ENCODE data around the gene YWHAG.
"Not testable (repeated sequence)": the region's sequence is repeated elsewhere in the genome, so short reads cannot be mapped to it uniquely, and the experiment has no call there.

Gene YWHAG

DNA sequence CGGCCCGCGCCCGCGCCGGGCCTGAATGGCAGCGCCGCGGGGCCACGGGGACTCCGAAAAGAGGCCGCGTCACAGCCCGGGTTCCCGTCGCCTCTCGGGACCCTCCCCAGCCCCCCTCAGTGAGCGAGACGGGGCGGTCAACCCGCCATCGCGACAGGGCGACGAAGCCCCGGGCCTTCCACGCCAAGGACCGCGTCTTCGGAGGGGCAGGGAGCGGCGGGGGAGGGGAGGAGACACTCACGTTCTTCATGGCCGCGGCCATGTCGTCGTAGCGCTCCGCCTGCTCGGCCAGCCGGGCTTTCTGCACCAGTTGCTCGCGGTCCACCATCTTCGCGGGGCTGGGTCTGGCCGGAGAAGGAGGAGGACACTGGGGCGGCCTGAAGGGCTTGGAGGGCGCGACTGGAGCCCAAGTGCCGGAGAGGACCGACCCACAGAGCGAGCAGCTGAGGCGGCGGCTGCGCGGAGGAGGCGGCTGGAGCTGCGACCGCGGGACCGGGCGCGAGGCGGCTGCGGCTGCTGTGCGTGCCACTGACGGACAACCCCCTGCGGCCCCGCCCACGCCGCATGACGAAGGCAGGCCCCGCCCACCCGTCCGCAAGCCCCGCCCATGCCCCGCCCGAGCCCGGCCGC, at the start of gene YWHAG:
Gene YWHAG (minus strand): TSS at position 511 of the 630 bp plus-strand sequence. CDS start 183 bp downstream, at position 328.
- H3K36me3 Mint-ChIP-seq (ENCODE audit: low read depth) = peaks cover 27% of the 10 kb centered on the region
- no peaks in the 10 kb centered on the region for H3K9me3 Mint-ChIP-seq
- peak within 1 kb of the TSS; percentile 98 for H3K4me3 Mint-ChIP-seq
- peak within 1 kb of the TSS; percentile 98 for H3K27ac Mint-ChIP-seq
- H3K27me3 Mint-ChIP-seq (ENCODE audit: low read depth) = no peaks in the 10 kb centered on the region
- H3K4me1 Mint-ChIP-seq (ENCODE audit: low read depth) = peaks cover 35% of the 10 kb centered on the region

DNA sequence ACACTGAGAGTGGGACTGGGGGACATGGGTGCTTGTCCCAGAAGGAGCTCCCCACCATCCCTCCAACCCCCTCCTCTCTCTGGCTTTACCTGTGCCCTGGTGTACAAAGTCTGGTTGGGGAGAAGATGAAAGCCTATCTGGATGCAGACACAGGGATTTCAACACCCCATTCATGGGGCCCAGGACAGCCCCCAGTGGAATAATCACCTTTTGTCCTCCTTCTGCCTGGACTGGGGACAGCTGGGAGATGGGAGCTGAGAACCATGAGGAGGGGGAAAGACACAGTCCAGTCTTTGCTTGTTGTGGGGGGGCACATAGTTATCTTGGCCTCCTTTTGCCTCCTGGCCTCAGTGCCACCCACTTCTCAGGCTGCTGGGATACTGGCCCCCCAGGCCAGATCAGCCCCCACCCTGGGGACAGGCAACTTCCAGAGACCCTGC, 49.4 kb upstream of the YWHAG start:
- H3K27ac Mint-ChIP-seq = no peak overlapping the region
- no peaks in the 10 kb centered on the region for H3K27me3 Mint-ChIP-seq (ENCODE audit: low read depth)
- H3K4me3 Mint-ChIP-seq = no peak overlapping the region
- H3K4me1 Mint-ChIP-seq (ENCODE audit: low read depth) = peaks cover 6% of the 10 kb centered on the region
- H3K36me3 Mint-ChIP-seq (ENCODE audit: low read depth) = no peaks in the 10 kb centered on the region
- H3K9me3 Mint-ChIP-seq = no peaks in the 10 kb centered on the region

GRCh38 chr7:76407718-76408117, 48.9 kb upstream of the YWHAG start:
- Mint-ChIP-seq H3K36me3 (ENCODE audit: low read depth) (no peaks in the 10 kb centered on the region), H3K9me3 (no peaks in the 10 kb centered on the region), H3K4me3 (no peak overlapping the region), H3K4me1 (ENCODE audit: low read depth) (peaks cover 6% of the 10 kb centered on the region), H3K27ac (no peak overlapping the region), H3K27me3 (ENCODE audit: low read depth) (no peaks in the 10 kb centered on the region)

DNA sequence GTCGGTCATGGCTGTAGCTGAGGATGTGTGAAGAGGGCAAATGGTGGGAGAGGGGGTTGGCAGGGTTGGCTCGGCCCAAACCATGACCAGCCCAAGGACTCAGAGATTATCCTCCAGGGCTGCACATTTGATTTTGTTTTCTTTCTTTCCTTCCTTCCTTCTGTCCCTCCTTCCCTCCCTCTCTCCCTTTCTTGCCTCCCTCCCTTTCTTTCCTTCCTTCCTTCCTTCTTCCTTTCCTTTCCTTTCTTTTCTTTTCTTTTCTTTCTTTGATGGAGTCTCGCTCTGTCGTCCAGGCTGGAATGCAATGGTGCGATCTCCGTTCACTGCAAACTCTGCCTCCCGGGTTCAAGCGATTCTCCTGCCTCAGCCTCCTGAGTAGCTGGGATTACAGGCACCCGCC, 46.9 kb upstream of the YWHAG start:
- Mint-ChIP-seq H3K27ac (no peak overlapping the region), H3K9me3 (no peaks in the 10 kb centered on the region), H3K36me3 (ENCODE audit: low read depth) (no peaks in the 10 kb centered on the region), H3K4me1 (ENCODE audit: low read depth) (peaks cover 9% of the 10 kb centered on the region), H3K4me3 (no peak overlapping the region), H3K27me3 (ENCODE audit: low read depth) (no peaks in the 10 kb centered on the region)

DNA sequence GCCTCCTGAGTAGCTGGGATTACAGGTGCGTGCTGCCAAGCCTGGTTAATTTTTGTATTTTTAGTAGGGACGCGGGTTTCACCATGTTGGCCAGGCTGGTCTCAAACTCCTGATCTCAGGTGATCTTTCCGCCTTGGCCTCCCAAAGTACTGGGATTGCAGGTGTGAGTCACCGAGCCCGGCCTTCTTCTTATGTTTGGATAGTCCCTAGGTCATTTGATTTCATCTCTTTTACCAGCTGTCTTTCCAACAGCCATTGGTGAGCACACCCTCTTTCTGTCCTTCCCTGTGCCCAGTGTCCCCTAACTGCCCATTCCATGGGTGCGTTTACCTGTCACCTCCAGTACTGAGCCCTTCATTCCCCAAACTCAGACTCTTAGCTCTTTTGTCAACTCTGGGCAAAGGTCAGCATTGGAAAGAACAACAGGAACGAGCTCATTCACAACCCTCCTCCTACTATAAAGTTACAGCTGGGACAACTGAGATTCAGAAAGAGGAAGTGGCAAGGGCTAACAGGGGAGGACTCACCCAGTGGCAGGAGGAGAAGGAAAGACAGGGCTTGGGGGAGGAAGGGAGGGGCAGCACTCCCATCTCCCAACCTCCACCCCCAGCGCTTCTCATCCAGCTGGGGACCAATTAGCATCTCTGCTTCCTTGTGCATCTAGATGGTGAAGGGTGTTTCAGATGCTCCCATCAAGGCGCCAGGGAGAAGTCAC, 45.1 kb upstream of the YWHAG start:
- no peaks in the 10 kb centered on the region for H3K9me3 Mint-ChIP-seq
- no peaks in the 10 kb centered on the region for H3K27me3 Mint-ChIP-seq (ENCODE audit: low read depth)
- no peaks in the 10 kb centered on the region for H3K36me3 Mint-ChIP-seq (ENCODE audit: low read depth)
- peak overlapping the region; percentile 8 for H3K27ac Mint-ChIP-seq
- no peak overlapping the region for H3K4me3 Mint-ChIP-seq
- H3K4me1 Mint-ChIP-seq (ENCODE audit: low read depth) = peaks cover 9% of the 10 kb centered on the region

DNA sequence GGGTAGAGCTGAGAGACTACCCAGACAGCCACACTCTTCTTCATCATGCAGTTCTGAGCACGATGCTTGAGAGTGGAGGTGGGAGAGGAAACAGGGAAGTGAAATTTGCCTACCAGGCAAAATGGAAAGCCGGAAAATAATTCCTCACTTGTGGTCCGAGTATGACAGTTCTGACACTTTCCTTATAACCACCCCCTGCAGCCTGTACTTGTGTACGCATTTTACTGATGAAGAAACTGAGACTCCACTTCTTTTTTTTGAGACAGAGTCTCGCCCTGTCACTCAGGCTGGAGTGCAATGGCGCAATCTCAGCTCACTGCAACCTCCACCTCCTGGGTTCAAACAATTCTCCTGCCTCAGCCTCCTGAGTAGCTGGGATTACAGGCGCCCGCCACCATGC, 44.3 kb upstream of the YWHAG start:
- H3K4me1 Mint-ChIP-seq (ENCODE audit: low read depth); H3K9me3 Mint-ChIP-seq; H3K27ac Mint-ChIP-seq; H3K27me3 Mint-ChIP-seq (ENCODE audit: low read depth); H3K36me3 Mint-ChIP-seq (ENCODE audit: low read depth); H3K4me3 Mint-ChIP-seq: not testable (repeated sequence)

GRCh38 chr7:76400248-76400647, 41.5 kb upstream of the YWHAG start:
- Mint-ChIP-seq H3K36me3 (ENCODE audit: low read depth) (no peaks in the 10 kb centered on the region), H3K27me3 (ENCODE audit: low read depth) (no peaks in the 10 kb centered on the region), H3K4me1 (ENCODE audit: low read depth) (peaks cover 15% of the 10 kb centered on the region), H3K4me3 (no peak overlapping the region), H3K27ac (no peak overlapping the region), H3K9me3 (no peaks in the 10 kb centered on the region)

DNA sequence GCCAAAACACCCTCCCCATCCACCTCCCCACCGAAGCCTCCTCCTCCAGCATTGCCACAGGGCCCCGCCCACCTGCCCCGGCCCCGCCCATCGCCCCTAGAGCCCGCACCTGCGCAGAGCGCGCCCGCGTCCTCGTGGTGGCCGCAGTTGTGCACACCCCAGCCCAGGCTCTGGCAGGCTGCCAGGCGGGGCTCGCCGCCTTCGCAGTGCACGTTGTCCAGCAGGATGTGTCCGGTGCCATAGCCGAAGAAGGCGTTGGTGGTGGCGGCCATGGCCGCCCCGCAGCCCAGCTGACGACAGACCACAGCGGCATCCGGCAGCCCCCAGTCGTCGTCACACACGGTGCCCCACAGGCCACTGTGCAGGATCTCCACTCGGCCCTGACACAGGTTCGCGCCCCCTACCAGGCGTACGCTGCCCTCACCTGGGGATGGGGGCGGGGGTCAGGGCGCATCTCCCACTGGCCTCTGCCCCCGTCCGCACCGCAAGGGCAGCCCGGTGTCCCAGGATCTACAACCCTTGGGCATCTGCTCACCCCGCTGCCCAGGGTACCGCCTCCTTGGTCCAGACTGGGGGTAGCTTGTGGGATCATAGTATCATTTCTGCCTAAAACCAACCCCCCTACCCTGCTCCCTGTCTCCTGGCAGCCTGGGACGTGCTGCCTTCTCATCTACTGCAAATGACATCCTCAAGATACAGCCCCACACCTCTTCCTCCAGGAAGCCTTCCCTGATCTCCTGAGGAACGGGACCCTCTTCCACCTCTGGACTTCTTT, 38.8 kb upstream of the YWHAG start:
- Mint-ChIP-seq H3K36me3 (ENCODE audit: low read depth) (no peaks in the 10 kb centered on the region), H3K27ac (peak overlapping the region; percentile 60), H3K4me1 (ENCODE audit: low read depth) (peaks cover 14% of the 10 kb centered on the region), H3K27me3 (ENCODE audit: low read depth) (no peaks in the 10 kb centered on the region), H3K4me3 (peak overlapping the region; percentile 82), H3K9me3 (no peaks in the 10 kb centered on the region)

- no peak overlapping the region for H3K27ac Mint-ChIP-seq
- H3K27me3 Mint-ChIP-seq (ENCODE audit: low read depth) = no peaks in the 10 kb centered on the region
- peak overlapping the region; percentile 21 for H3K4me3 Mint-ChIP-seq
- H3K9me3 Mint-ChIP-seq = no peaks in the 10 kb centered on the region
- peaks cover 18% of the 10 kb centered on the region for H3K4me1 Mint-ChIP-seq (ENCODE audit: low read depth)
- no peaks in the 10 kb centered on the region for H3K36me3 Mint-ChIP-seq (ENCODE audit: low read depth)
Observed at GRCh38 chr7:76396864-76397263, 38.1 kb upstream of the YWHAG start.

DNA sequence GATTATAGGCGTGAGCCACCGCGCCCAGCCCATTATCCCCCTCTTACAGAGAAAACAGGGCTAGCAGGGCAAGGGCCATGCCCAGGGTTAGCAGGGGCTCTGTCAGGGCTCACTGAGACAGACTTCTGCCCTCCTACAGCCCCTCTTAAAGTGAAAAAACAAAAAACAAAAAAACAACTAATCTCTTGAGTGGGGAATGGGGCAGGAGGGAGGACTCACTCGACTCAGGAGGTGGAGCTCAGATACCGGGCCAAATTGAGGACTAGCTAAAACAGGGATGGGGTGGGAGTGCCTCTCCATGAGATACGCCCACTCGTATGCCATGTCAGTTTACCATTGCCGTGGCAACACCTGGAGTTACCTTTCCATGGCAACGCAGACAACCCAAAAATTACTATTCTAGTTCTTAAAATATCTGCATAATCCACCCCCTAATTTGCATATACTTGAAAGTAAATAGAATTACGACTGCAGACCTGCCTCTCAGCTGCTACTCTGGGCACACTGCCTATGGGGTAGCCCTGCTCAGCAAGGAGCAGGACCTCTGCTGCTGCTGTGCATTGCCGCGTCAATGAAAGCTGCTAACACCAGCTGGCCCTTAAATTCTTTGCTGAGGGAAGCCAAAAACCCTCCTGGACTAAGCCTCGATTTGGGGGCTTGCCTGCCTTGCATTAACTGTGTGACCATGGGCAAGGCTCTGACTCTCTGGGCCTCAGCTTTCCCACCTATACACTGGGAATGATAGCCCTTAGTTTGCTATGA, 37.4 kb upstream of the YWHAG start:
- Mint-ChIP-seq H3K4me3 (no peak overlapping the region), H3K9me3 (no peaks in the 10 kb centered on the region), H3K4me1 (ENCODE audit: low read depth) (peaks cover 18% of the 10 kb centered on the region), H3K36me3 (ENCODE audit: low read depth) (no peaks in the 10 kb centered on the region), H3K27me3 (ENCODE audit: low read depth) (no peaks in the 10 kb centered on the region), H3K27ac (no peak overlapping the region)

DNA sequence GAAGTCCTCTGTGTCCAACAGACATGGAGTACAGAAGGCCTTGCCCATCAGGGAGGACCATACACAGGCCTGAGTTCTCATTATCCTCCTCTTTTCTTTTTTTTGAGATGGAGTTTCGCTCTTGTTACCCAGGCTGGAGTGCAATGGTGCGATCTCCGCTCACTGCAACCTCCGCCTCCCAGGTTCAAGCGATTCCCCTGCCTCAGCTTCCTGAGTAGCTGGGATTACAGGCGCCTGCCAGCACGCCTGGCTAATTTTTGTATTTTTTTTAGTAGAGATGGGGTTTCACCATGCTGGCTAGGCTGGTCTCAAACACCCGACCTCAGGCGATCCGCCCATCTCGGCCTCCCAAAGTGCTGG, 36.8 kb upstream of the YWHAG start:
- H3K36me3 Mint-ChIP-seq (ENCODE audit: low read depth); H3K27ac Mint-ChIP-seq; H3K27me3 Mint-ChIP-seq (ENCODE audit: low read depth); H3K9me3 Mint-ChIP-seq; H3K4me3 Mint-ChIP-seq: not testable (repeated sequence)
- H3K4me1 Mint-ChIP-seq (ENCODE audit: low read depth) = peaks cover 17% of the 10 kb centered on the region

GRCh38 chr7:76394957-76395356, 36.2 kb upstream of the YWHAG start:
- Mint-ChIP-seq H3K4me1 (ENCODE audit: low read depth) (peaks cover 17% of the 10 kb centered on the region), H3K9me3 (no peaks in the 10 kb centered on the region), H3K27ac (peak overlapping the region; percentile 73), H3K4me3 (peak overlapping the region; percentile 45), H3K36me3 (ENCODE audit: low read depth) (no peaks in the 10 kb centered on the region), H3K27me3 (ENCODE audit: low read depth) (no peaks in the 10 kb centered on the region)

DNA sequence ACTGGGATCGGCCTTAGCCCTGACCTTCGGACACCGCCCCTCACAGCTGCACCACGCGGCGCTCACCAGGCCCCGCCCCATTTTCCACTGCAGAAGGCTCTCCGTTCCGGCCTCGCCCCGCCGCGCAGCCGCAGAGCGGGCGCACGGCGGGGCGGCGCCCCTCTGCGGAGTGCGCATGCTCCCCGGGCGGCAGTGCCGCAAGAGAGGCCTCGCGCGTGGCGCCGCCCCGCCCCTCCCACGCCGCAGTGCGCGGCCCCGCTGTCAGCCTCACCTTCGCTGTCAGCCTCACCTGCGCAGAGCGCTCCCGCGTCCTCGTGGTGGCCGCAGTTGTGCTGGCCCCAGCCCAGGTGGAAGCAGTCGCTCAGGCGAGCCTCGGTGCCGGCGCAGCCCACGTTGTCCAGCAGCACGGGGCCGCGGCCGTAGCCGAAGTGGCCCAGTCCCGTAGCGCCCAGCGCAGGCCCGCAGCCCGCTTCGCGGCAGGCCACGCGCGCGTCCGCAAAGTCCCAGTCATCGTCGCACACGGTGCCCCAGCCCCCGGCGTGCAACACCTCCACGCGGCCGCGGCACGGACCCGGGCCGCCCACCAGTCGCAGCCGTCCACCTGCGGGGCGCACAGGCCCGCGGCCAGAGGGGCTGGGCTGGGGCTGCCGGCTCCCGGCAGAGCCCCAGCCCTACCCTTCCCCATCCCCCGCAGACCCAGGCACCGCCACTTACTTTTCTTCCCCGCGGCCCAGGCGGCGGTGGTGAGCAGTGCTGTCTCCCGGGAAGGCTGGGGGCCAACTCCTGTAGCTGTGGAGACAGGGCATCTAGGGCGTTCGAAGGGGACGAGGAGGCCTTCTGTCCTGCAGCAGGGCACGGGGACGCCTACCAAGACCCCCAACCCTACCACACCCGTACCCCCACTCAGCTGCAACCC, 34.6 kb upstream of the YWHAG start:
- Mint-ChIP-seq H3K36me3 (ENCODE audit: low read depth) (no peaks in the 10 kb centered on the region), H3K27ac (peak overlapping the region; percentile 97), H3K4me1 (ENCODE audit: low read depth) (peaks cover 21% of the 10 kb centered on the region), H3K4me3 (peak overlapping the region; percentile 88), H3K27me3 (ENCODE audit: low read depth) (no peaks in the 10 kb centered on the region), H3K9me3 (no peaks in the 10 kb centered on the region)

Data from T-helper 1 cell treated with Interleukin-12 subunit alpha and Interleukin-12 subunit beta and Interleukin-4 antibody, amounts not matched to agents 30 μg/mL and 1 μg/mL, for 36 hours (primary cell).